Measurements from ENCODE around the gene KCNT2. TPM values are rescaled to one million over a fixed set of nuclear protein-coding genes. Genes with fewer than 3 reads are reported as not detected.

Gene KCNT2
- total RNA-seq, 1 experiment from 2014 or later, result 9.1 TPM

- Mint-ChIP-seq H3K9me3 (no peaks in the 10 kb centered on the region), H3K36me3 (ENCODE audit: insufficient read depth in 1 of 3, low read depth in 3 of 3) (peaks cover 0 to 4% (median 0%) of the 10 kb centered on the region in 3 experiments; a peak in 2 of 7 replicates), H3K4me1 (peaks cover 45 to 47% of the 10 kb centered on the region in 2 experiments), H3K27me3 (ENCODE audit: low read depth) (no peaks in the 10 kb centered on the region), H3K27ac (peak overlapping the region in 2 of 3 experiments; percentile 65 to 98; a peak in 2 of 7 replicates), H3K4me3 (no peak overlapping the region)
- Histone ChIP-seq H2BK5ac (ENCODE audit: insufficient read length, low read length) (no peak overlapping the region), H3K27ac (ENCODE audit: insufficient read length, low read depth, low read length) (no peak overlapping the region), H3K4me1 (ENCODE audit: insufficient read depth, low read length) (peaks cover 5% of the 10 kb centered on the region; the same call in 1 of the 2 replicates), H2BK15ac (ENCODE audit: low read depth, low read length) (no peak overlapping the region), H3K23ac (ENCODE audit: insufficient read length, low read depth, low read length) (no peak overlapping the region), H3K18ac (ENCODE audit: insufficient read length, low read depth, low read length) (no peak overlapping the region), H4K5ac (ENCODE audit: insufficient read length, low read depth, low read length) (no peak overlapping the region), H3K79me1 (ENCODE audit: insufficient read depth, low read depth, low read length, poor library complexity, severe bottlenecking) (no peaks in the 10 kb centered on the region), H2BK12ac (ENCODE audit: insufficient read length, low read depth, low read length) (no peak overlapping the region), H3K27me3 (ENCODE audit: insufficient read depth, low read length) (no peaks in the 10 kb centered on the region), H3K79me2 (ENCODE audit: insufficient read depth, low read length) (no peaks in the 10 kb centered on the region), H2BK120ac (ENCODE audit: low read depth, low read length, poor library complexity, severe bottlenecking) (no peak overlapping the region), H2AFZ (ENCODE audit: low read length) (no peak overlapping the region), H3K9ac (ENCODE audit: extremely low read depth, insufficient read length, low read length) (no peak overlapping the region), H4K91ac (ENCODE audit: insufficient read length, low read depth, low read length) (no peak overlapping the region), H3T11ph (ENCODE audit: low read length) (no peak overlapping the region), H4K20me1 (ENCODE audit: control insufficient read depth, insufficient read depth, insufficient read length) (no peaks in the 10 kb centered on the region), H3K14ac (ENCODE audit: insufficient read depth, low read length) (no peak overlapping the region), H3K23me2 (ENCODE audit: insufficient read length, low read depth, low read length, poor library complexity, severe bottlenecking) (no peaks in the 10 kb centered on the region), H2AK5ac (ENCODE audit: insufficient read length, low read length) (no peak overlapping the region), H3K4me2 (ENCODE audit: insufficient read depth, insufficient read length, low read length) (no peak overlapping the region), H4K8ac (replicated peaks; ENCODE audit: insufficient read length, low read depth, low read length) (no peak overlapping the region), H2BK20ac (ENCODE audit: low read depth, low read length, poor library complexity, severe bottlenecking) (no peak overlapping the region), H3K9me3 (ENCODE audit: control insufficient read depth, low read depth, low read length) (no peaks in the 10 kb centered on the region), H3K56ac (ENCODE audit: insufficient read length, low read depth, low read length) (no peak overlapping the region), H3K4ac (ENCODE audit: low read depth, low read length) (no peak overlapping the region)
- DNase-seq, result no peak
- no CpG with 5 or more reads among the region's 1 CpG for WGBS (ENCODE audit: extremely low coverage, insufficient read length, low lambda C conversion rate)
- TF ChIP-seq CTCF (conservative IDR thresholded peaks at IDR 0.05), result no peak
These were observed 305.8 kb downstream of the KCNT2 start for GRCh38 chr1:196302420-196302819.

All from H9 (cell line).